LoVo (cell line): ENCODE results near the gene STK33.

Experiments used
- DNase-seq: peaks from one replicate; pipeline ENCODE4 v3.0.0-alpha.2; 2016; ENCODE audit warnings: low spot score

STK33 gene

DNA sequence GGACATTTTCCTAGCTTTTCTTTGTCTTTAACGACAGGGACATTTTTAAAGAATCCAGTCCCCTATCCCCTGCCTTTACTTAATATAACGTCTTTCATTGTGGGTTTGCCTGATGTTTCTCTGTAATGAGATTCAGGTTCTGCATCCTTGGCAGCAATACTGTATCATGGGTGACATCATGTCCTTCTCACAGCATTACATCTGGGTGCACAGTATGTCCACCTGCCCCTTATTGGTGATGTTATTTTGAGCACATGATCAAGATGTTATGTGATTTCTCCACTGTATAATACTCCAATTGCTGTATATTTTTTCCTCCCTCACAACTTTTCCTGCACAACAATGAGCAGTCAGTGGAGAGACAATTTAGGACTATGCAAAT, 9.7 kb upstream of the STK33 start:
- no peak for DNase-seq

DNA sequence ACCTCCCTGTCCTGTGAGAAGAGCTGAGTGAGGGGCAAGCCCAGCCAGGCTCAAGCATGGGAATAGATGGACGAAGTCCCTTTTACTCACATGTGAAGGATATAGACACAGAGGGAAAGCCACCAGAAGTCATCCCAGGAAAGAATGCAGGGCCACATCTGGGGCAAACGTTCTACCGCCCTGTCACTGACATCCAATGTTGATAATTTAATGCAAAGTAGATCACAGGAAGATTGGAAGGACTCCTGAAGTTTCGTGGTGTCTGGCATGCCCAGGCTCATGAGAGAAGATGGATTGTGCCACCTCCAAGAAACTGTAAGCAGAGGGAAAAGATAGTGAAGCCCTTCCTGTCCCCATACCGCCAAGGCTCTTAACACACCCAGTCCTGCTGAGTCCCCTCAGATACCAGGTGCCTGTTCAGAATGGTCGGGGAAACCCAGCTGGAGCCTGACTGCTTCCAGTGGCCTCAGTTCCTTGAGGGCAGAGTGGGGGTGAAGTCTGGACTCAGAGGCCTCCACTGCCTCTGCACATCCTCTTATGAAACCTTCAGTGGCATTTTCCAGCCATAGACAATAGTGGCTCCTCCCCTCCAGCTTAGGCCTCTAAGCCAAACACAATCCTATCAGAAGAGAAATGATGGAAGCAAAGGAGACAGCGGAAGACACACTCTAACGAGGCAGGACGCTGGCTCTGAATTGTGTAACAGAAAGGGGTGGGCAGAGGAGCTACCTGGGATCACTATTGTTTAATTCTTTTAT, 7.5 kb upstream of the STK33 start:
- no peak for DNase-seq

DNA sequence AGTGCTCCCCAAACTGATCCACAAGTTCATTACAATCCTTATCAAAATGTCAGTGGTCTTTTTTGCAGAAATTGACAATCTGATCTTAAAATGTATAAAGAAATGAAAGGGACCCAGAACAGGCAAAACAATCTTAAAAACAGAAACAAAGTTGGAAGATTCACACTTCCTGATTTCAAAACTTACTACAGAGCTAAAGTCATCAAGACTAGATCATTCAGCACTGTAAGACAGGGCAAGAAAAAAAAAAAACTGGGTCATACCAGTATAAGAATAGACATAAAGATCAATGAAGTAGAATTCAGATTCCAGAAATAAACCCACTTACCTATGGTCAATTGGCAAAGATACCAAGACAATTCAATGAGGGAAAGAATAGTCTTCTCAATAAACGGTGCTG, 4.5 kb upstream of the STK33 start:
- no peak for DNase-seq

DNA sequence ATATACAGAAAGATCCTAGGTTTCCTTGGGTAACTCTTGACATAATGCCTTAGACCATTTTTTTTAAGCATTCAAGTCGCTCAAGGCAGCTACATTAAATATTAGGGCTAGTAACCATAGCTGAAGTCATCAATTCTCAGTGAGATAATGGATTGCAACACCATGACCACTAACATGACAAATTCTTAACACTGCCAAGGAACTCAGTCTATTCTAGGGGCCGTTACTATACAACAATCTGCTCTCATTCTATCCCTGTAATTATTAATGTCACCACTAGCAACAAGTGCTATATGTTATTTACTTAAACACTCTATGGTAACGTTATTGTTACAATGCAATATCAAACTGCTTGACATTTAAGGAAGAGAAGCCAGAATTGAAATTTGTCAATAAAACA, 3.2 kb upstream of the STK33 start:
- DNase-seq: no peak

DNA sequence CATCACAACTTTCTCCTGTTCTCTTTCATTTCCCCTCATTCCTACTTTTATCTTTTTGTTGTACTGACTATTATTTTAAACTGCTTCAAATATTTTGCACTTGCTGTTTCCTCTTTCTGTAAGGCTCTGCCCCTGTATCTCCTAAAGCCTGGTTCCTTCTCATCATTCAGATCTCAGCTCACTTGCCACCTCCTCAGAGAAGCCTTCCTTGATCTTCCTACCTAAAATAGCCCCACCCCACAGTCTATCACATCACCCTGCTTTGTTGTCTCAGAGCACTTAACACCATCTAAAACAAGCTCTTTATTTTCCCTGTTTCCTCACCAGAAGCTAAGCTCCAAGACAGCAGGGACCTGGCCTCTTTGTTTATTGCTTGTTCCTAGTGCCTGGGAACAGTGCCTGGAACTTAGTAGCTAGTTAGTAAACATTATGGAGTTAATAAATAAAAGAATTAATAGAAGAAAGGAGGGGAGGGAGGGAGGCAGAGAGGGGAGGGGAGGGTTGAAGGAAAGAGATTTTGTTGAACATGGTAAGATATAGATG, 2.5 kb upstream of the STK33 start:
- DNase-seq: no peak

DNA sequence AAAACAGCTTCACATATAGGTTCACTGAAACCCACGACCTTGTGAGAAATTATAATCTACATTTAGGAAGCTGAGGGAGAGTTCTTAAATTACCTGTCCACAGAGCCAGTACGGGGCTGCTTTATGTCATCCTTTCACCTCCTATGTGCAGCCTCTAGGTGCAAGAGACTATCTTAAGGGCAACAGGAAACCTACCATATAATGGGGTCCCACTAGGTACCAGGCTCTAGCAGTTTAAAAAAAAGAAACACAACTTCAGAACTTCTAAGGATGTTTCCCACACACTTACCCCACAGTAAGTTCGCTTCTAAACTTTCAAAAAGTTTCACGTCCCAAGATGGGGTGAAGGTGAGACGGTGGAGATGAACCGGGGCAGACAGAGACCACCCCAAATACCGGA, 573 bp downstream of the STK33 start:
- no peak for DNase-seq

DNA sequence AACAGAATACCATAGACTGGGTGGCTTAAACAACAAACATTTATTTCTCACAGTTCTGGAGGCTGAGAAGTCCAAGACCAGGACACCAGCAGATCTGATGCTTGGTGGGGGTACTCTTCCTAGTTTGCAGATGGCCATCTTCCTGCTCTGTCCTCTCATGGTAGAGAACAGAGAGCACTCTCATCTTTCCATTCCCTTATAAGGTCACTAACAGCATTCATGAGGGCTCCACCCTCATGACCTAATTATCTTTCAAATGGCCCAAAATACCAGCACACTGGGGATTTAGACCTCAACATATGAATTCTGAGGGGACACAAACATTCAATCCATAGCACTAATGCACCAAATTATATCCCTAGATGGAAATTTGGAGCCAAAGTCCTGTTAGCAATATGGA, 6.1 kb downstream of the STK33 start:
- DNase-seq: no peak

DNA sequence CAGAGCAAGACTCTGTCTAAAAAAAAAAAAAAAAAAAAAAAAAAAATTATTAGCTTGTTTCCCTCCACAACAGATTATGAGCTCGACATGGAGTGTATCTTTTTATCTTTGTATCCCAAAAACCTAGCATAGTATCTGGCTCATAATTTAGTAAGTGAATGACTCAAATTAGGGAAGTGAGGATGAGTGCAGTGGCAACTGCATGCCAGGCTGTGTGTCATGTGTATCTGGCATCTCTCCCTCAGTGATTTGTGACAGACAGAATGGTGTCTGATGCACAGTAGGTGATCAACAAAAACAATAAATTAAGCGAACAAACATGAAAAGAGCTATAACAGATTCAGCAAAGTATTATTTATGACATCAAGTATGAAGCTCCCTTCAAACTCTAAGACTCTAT, 7.2 kb downstream of the STK33 start:
- DNase-seq: no peak

DNA sequence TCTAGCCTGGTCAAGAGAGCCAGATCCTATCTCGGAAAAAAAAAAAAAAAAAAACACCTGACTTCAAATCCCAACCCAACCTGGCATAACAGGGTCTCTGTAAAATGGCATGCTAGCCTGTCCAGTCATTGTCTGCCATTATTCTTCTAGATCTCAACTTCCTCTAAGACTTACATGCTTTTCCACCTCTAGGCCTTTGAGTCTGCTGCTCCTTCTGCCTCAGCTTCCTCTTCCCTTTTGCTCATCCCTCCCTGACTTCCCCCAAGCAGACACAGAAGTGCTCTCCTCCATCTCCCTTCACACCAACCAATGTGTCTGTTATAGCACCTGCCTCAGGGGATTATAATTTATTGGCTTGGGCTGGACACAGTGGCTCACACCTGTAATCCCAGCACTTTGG, 7.8 kb downstream of the STK33 start:
- DNase-seq: no peak

DNA sequence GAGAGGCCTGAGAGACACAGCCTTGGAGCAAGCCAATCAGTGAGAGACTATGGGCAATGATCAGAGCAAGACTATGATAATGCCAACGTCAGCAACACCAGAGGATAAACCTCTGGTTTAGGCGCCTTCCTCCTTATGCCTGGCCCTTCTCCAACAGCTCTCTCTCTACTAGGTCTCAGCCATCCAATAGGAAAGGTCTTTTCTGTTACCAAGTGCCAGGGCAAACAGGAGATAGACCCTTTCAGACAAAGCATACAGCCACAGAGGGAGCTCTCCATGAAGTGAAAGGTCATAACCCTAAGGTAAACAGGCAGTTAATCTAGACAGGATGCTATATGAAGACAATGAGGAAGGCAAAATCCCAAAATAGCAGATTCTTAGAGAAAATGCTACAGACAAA, 9.5 kb downstream of the STK33 start:
- no peak for DNase-seq

DNA sequence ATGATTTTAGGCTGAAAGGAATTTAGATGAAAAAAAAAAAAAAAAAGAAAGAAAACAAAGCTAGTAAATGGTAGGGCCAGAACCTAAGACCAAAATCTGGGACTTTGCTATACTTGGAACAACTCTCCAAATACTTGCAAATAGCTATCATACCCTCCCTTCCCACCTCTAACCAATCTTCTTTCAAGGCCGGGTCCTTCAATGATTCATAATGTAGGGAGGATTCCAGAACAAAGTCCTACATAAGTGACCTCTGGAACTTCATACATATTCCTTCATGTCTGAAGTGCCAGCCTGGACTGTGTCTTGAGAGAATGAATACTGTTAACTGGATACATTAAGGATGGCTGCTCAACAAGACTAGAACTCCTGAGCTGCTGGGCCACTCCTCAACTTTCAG, 9.9 kb downstream of the STK33 start:
- no peak for DNase-seq

DNA sequence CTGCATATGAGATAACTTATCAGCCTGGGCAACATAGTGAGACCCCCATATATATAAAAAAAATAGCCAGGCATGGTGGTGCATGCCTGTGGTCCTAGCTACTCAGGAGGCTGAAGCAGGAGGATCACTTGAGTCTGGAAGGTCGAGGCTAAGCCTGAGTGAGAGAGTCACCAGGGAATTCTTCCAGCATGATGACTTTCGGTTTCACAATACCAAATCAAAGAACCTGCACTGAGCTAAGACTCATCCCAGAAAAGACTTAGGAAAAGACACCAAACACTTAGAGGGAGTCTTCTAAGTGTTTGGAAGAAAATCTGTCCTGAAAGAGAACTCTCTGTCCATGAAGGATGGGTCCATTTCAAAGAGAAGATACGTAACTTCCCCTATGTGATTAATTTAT, 12.7 kb downstream of the STK33 start:
- no peak for DNase-seq

DNA sequence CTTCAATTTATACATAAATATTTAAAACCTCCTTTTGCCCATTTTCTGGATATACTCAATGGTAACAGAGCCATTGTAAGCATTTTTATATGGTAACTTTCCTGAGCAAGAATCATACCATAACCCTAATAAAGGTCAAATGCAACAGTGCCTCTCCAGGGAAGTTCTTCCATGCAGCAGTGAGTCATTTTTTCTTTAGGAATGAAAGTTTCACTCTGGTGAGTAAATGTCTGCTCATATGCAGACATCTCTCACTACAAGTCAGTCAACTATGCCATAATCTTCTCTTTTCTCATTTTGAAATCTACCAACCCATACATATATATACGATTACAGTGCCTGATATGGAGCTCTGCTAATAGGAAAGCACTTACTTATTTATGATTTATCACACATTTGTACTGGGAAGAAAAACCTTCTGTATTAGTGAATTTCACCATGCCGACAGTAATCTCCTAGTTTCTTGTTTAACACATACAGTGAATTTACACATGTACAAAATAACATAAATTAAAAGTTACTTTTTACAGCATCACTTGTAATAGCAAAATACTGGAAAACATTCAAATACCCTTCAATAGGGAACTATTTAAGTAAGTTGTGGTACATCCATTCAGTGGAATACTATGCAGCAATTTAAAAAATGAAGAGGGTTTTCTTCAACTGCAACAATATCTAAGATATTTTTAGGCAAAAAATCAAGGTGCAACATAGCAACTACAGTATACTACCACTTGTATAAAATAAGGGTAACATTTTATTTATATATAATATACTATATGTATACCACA, 16.0 kb downstream of the STK33 start:
- DNase-seq: no peak

DNA sequence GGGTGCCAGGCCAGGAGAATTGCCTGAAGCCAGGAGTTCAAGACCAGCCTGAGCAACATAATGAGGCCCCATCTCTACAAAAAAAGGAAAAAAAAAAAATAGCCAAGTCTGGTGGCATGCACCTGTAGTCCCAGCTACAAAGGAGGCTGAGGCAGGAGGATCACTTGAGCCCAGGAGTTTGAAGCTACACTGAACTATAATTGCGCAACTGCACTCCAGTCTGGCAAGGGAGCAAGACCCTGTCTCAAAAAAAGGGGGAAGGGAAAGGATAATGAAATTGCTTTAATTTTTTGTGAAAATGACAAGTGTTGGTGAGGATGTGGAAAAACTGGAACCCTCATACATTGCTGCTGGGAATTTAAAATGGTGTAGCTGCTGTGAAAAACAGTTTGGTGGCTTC, 19.2 kb downstream of the STK33 start:
- no peak for DNase-seq

DNA sequence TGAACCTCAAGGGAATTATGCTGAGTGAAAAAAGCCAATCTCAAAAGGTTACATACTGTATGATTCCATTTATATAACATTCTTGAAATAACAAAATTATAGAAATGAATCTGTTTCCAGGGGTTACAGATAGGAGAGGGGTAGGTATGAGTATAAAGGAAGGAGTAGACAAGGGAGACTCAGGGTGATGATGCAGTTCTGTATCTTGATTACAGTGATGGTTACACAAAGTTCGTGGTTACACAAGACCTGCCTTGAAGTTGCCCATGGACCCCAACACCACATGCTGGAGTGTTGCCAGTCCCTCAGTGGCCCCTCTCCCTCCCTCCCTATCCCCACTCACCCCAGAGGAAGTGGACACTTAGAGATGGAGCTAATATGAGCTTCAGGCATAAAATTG, 20.3 kb downstream of the STK33 start:
- no peak for DNase-seq

DNA sequence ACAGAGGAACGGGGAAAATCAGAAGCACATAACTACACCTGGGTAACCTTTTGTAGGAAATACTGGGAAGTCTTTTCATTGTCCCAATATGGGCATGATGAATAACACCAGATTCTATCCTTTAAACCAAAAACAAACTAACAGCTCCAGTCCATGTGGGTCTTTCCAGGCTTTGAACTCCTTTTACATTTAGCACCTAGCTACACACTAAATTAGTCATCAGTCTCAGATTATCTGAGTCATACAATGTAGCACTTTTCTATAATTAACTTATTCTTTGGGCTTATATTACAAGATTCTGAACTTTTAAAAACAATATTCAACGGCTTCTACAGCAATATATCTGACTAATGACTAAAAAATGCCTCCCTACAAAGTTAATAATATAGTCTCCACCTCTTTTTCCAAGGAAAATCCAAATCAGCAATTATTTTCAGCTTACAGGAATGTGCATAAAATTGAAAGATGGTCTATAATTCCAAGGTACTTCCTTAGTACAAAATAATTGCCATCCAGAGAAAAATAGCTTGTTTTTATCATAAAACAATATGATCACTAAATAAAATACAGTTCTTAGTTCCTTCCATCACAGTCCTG, 26.3 kb downstream of the STK33 start:
- DNase-seq: no peak

DNA sequence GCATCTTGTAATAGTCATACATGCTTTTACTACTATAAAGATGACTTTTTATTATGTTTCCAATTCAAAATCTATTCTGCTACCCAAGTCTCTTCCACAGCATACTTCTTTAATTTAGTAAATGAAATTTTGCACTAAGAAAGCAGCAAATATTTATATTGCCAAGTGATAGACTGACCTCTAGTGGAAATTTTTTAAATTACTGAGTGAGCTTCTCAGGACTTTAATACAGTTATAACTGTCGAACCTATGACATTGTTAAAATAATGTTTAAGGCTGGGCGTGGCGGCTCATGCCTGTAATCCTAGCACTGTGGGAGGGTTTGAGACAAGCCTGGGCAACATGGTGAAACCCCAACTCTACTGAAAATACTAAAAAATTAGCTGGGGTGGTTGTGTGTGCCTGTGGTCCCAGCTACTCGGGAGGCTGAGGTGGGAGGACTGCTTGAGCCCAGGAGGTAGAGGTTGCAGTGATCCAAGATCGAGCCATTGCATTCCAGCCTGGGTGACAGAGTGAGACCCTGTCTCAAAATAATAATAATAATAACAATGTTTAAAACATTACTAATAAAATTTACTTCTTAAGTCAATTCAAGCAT, 27.3 kb downstream of the STK33 start:
- DNase-seq: peak; percentile 65

DNA sequence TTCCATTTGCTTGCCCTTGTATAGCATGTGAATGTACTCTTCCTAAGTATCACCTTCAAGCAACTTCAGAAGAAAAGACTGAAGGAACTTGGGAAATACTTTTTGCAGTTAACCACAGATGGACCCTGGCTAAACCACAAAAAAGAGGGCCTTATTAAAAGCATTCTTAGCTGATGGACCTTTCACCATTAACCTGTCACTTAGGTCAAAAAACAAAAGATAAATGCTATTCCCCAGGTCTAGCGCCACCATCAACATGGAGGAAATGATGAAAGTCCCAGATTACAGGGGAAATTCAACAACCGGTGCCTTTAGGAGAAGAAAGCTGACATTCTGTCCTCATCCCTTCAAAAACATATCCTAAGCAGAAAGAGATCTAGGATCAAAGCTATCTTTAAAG, 29.5 kb downstream of the STK33 start:
- DNase-seq: no peak

DNA sequence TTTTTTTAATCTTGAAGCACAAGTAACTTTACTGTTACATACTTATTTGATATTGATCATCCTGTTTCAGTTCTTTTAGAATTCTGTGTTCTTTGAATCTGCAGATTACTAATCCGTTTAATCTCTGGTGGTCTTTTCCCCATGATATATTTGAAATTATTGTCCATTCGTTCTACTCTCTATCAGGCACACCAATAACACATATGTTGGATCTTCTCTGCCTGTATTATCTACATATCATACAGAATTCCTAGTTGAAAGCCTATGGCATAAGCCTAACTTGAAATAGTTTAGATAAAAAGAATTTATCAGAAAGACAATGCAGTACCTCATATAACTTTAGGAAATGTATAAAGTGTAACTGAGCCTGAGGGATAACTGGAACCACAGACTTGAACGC, 32.6 kb downstream of the STK33 start:
- DNase-seq: no peak

DNA sequence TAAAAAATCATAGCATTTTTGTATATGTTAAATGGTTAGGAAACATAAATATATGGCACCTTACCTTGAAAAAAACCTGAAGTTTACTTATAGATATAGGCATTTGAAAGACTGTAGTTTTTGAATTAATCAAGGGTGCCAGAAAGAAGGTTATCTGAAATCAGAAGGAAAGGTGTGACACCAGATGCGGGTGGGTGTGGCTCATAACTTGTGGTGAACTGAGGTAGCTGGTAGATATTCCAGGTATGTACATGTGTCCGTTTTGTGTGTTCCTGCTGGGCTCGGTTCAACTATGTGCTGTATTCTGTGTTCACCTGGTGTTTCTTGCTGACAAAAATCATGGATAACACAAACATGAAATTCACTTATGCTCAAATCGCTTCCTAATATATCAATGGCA, 35.6 kb downstream of the STK33 start:
- no peak for DNase-seq

DNA sequence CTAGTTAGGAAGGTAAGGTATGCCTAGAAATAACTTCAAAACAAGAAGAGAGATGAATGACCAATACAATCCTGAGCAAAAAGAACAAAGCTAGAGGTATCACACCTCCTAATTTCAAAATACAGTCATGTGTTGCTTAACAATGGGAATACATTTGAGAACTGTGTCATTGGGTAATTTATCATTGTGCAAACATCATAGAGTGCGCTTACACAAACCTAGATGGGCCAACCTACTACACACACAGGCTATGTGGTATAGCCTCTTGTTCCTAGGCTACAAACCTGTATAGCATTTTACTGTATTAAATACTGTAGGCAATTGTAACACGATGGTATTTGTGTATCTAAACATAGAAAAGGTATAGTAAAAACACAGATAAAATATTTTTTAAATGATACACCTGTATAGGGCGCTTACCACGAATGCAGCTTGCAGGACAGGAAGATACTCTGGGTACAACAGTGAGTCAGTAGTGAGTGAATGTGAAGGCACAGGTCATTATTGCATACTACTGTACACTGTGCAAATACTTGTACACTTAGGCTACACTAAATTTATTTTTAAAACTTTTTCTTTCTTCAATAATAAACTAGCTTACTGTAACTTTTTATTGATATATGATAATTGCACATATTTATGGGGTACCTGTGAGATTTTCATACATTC, 48.2 kb downstream of the STK33 start:
- no peak for DNase-seq

DNA sequence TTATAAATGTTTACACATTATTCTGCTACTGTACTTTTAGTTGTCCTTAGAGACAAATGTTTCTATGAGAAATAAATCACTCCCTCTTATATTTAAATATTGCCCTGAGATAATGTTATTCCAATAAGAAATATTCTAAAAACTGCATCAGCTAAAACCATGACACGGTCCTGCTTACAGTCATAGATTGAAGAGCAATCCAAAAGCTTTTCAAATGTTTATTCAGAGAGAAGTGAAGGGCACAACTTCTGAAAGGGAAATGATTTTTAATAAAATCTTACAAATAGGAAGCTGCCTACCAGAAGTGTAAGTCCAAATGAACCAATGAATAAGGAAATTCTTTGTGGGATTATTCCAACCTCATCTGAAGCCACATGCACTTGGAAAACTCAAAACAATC, 49.2 kb downstream of the STK33 start:
- no peak for DNase-seq
